K562 (cell line): ENCODE data around the gene USP43. TPM values are rescaled to one million over a fixed set of nuclear protein-coding genes. Genes with fewer than 3 reads are reported as not detected.

Source experiments
- ATAC-seq: fragments of 200-7000 bp; cut with Tn5 transposase; 3 replicates; pipeline ENCODE4 v1.9.1; 2020; ENCODE audit warnings: moderate library complexity
- BruUV-seq: library from RNA; stranded (reverse); fragments of 400-500 nt; replicated peaks from 2 replicates; lab custom pipeline; 2021; lab: Mats Ljungman, UMichigan
- CTCF ChIA-PET: fragments of 300-600 bp; formaldehyde crosslinking; extraction: SDS; loops from one replicate; lab custom pipeline; 2021; ENCODE audit warnings: low intra/inter-chr PET ratio; lab: Yijun Ruan, JAX
- POLR2A ChIA-PET: fragments of 300-600, 350-650 bp; sonication (Branson Sonifier 250); formaldehyde crosslinking; extraction: SDS; loops from one replicate; lab custom pipeline; 2021; ENCODE audit warnings: antibody characterized with exemption, inconsistent platforms; lab: Yijun Ruan, JAX
- DNase-seq, 4 experiments: peaks; one replicate each; pipeline versions ENCODE4 v3.0.0 to v3.0.0-alpha.2; 2011 to 2018; ENCODE audit warnings: low spot score in 3 of 4, mixed read lengths in 3 of 4; ENCODE audit errors: extremely low read depth in 1 of 4
- FAIRE-seq: peaks from 2 replicates; lab custom pipeline; 2011; peaks lifted over from hg19 to GRCh38; lab: Jason Lieb, UNC
- H2AFZ ChIP-seq: 2 replicates; pipeline ENCODE4 v1.6.0; 2011; ENCODE audit warnings: low read depth, low read length, control low read depth, inconsistent platforms
- H3K27ac ChIP-seq: fragments of 200-600 bp; 3 replicates; pipeline ENCODE4 v1.8.0; 2011; ENCODE audit warnings: low read depth, mild to moderate bottlenecking, control low read depth, inconsistent platforms, low read length, moderate library complexity, mixed read lengths; ENCODE audit errors: extremely low read depth
- H3K27me3 ChIP-seq, 2 experiments: fragments of 300-600 bp in 1 of 2; 2 replicates in 1 of 2; 3 replicates in 1 of 2; pipeline versions ENCODE4 v1.6.0 to v1.8.0; 2011; ENCODE audit warnings: inconsistent platforms in 2 of 2, low read length in 2 of 2, mild to moderate bottlenecking in 1 of 2, mixed read lengths in 1 of 2, moderate library complexity in 1 of 2; ENCODE audit not compliant: control insufficient read depth in 2 of 2, insufficient read depth in 2 of 2
- H3K36me3 ChIP-seq: fragments of 300-600 bp; 3 replicates; pipeline ENCODE4 v1.8.0; 2011; ENCODE audit warnings: mild to moderate bottlenecking, low read length, inconsistent platforms; ENCODE audit not compliant: control insufficient read depth, insufficient read depth
- H3K4me1 ChIP-seq, 2 experiments: fragments of 200-600 bp in 1 of 2; replicated peaks in 1 of 2; 2 replicates in 1 of 2; 3 replicates in 1 of 2; pipeline versions ENCODE4 v1.5.1 to v1.8.0; 2011; ENCODE audit warnings: inconsistent platforms in 2 of 2, low read length in 2 of 2, mild to moderate bottlenecking in 1 of 2, mixed read lengths in 1 of 2, moderate library complexity in 1 of 2; ENCODE audit not compliant: control insufficient read depth in 2 of 2, insufficient read depth in 2 of 2
- H3K4me2 ChIP-seq: 2 replicates; pipeline ENCODE4 v1.6.1; 2011; ENCODE audit warnings: low read length, control low read depth, inconsistent platforms, mixed read lengths; ENCODE audit not compliant: insufficient read depth
- H3K4me3 ChIP-seq: fragments of 200-600 bp; sonication (generic), shearing (Covaris generic); 2 replicates; pipeline ENCODE4 v1.5.1; 2016; ENCODE audit warnings: control low read depth, inconsistent platforms
- H3K79me2 ChIP-seq: fragments of 200-600 bp; 3 replicates; pipeline ENCODE4 v1.8.0; 2011; ENCODE audit warnings: low read length, inconsistent platforms; ENCODE audit not compliant: control insufficient read depth, insufficient read depth
- H3K9ac ChIP-seq, 2 experiments: 2 replicates each; pipeline versions ENCODE4 v1.6.0 to v1.6.1; 2011; ENCODE audit warnings: low read depth in 2 of 2, low read length in 2 of 2, control low read depth in 1 of 2, inconsistent platforms in 1 of 2, mild to moderate bottlenecking in 1 of 2, mixed read lengths in 1 of 2; ENCODE audit not compliant: insufficient read depth in 1 of 2
- H3K9me1 ChIP-seq: one replicate; pipeline ENCODE4 v1.6.0; 2011; ENCODE audit warnings: inconsistent platforms, mild to moderate bottlenecking, low read length, moderate library complexity; ENCODE audit not compliant: control insufficient read depth, insufficient read depth
- H3K9me3 ChIP-seq: replicated peaks from 2 replicates; pipeline ENCODE4 v1.5.1; 2011; ENCODE audit warnings: low read depth, low read length, inconsistent platforms; ENCODE audit not compliant: control insufficient read depth, insufficient read depth
- H4K20me1 ChIP-seq: replicated peaks from 2 replicates; pipeline ENCODE4 v1.6.1; 2011; ENCODE audit warnings: low read length, inconsistent platforms, mixed read lengths; ENCODE audit not compliant: control insufficient read depth, insufficient read depth
- ARID1B ChIP-seq: fragments of 450-650 bp; IDR thresholded peaks from 2 replicates; pipeline ENCODE4 v1.6.1; 2016; ENCODE audit warnings: antibody characterized with exemption, mild to moderate bottlenecking, inconsistent platforms
- E2F1 ChIP-seq: sonication (generic); formaldehyde crosslinking; IDR thresholded peaks from 2 replicates; pipeline ENCODE4 v1.8.1; 2023; ENCODE audit warnings: mild to moderate bottlenecking, missing genetic modification reagents, moderate library complexity
- GMEB1 ChIP-seq: fragments of 250-450 bp; sonication (Bioruptor Pico); IDR thresholded peaks from 2 replicates; pipeline ENCODE4 v1.4.0; 2020; ENCODE audit warnings: mild to moderate bottlenecking
- HDGF ChIP-seq: fragments of 450-650 bp; IDR thresholded peaks from 2 replicates; pipeline ENCODE4 v1.6.1; 2016
- HOXB6 ChIP-seq: fragments of 250-450 bp; sonication (Bioruptor Pico); IDR thresholded peaks from 2 replicates; pipeline ENCODE4 v1.5.1; 2022; ENCODE audit warnings: mild to moderate bottlenecking, borderline replicate concordance
- POLR2AphosphoS2 ChIP-seq: IDR thresholded peaks from 2 replicates; pipeline ENCODE4 v1.6.1; 2012; ENCODE audit warnings: low read length, improper control_type of control experiment
- POLR2AphosphoS5 ChIP-seq: IDR thresholded peaks from 2 replicates; pipeline ENCODE4 v1.6.1; 2011; ENCODE audit warnings: mild to moderate bottlenecking, low read depth, low read length, moderate library complexity; ENCODE audit not compliant: control insufficient read depth, insufficient read depth
- RERE ChIP-seq: sonication (generic); formaldehyde crosslinking; IDR thresholded peaks from 2 replicates; pipeline ENCODE4 v1.8.0; 2023; ENCODE audit warnings: missing genetic modification reagents, mild to moderate bottlenecking, borderline replicate concordance
- TBL1XR1 ChIP-seq, 2 experiments: IDR thresholded peaks; 2 replicates each; pipeline ENCODE4 v1.6.1; 2012; ENCODE audit warnings: improper control_type of control experiment in 2 of 2, low read length in 2 of 2, mild to moderate bottlenecking in 1 of 2
- ZNF398 ChIP-seq: fragments of 250-450 bp; sonication (Bioruptor Pico); IDR thresholded peaks from 2 replicates; pipeline ENCODE4 v1.8.0; 2021; ENCODE audit warnings: moderate library complexity, mild to moderate bottlenecking, inconsistent platforms
- WGBS: fragments of 100-300 bp; shearing (Covaris generic); methylation state at CpG from one replicate; pipeline ENCODE4 v1.1.6; 2016; ENCODE audit warnings: low coverage, mixed read lengths; ENCODE audit not compliant: insufficient coverage; ENCODE audit errors: missing lambda C conversion rate; 5-methylcytosine and 5-hydroxymethylcytosine counted together
- in situ Hi-C: fragments of 300-500 bp; cut with MboI; formaldehyde crosslinking; loops from 4 replicates; pipeline ENCODE4 v1.15.0; 2018; ENCODE audit warnings: inconsistent platforms, mixed read lengths
- intact Hi-C: fragments of 100-400 bp; cut with micrococcal nuclease; formaldehyde crosslinking; loops from 2 replicates; pipeline ENCODE4 v1.14.2; 2022
- polyA plus RNA-seq, 8 experiments: library from polyadenylated mRNA; depleted of rRNA in 4 of 8; stranded (reverse) in 5 of 8; unstranded in 3 of 8; fragments of >200 nt; fragmentation: Nextera tagmentation in 2 of 8; fragmentation: Illumina TruSeq in 1 of 8; extraction: Ambion mirVana in 2 of 8; extraction: Trizol in 1 of 8; gene quantifications; 2 replicates each; pipeline versions ENCODE4 v1.2.1 to v1.2.3, GENCODE V29; 2011 to 2014; ENCODE audit warnings: inconsistent platforms in 1 of 8, missing spikeins in 1 of 8
- total RNA-seq, 7 experiments: library from RNA; depleted of rRNA in 6 of 7; stranded (reverse); fragments of >200 nt in 6 of 7; fragmentation: Illumina TruSeq in 2 of 7; extraction: Trizol in 2 of 7; gene quantifications; 2 replicates each; pipeline versions ENCODE4 v1.2.1 to v1.2.3, GENCODE V29; 2011 to 2021; ENCODE audit warnings: low replicate concordance in 1 of 7

The USP43 gene
- total and polyA plus RNA-seq, 9 of the 15 experiments (the other 6 are each of a cell fraction or from before 2014, with no cell fraction given), result 0.01 to 0.18 (median 0.06) TPM; not detected in 1

GRCh38 chr17:9766970-9767369 is 121.7 kb downstream of the USP43 start (continued):
- no peak for TF ChIP-seq GMEB1

GRCh38 chr17:9767432-9767991 is 122.2 kb downstream of the USP43 start:
- Histone ChIP-seq H4K20me1 (no peaks in the 10 kb centered on the region), H2AFZ (no peak overlapping the region), H3K4me3 (no peak overlapping the region), H3K79me2 (no peaks in the 10 kb centered on the region), H3K4me1 (no peaks in the 10 kb centered on the region), H3K36me3 (no peaks in the 10 kb centered on the region), H3K27ac (no peak overlapping the region), H3K9ac (no peak overlapping the region), H3K9me1 (no peaks in the 10 kb centered on the region), H3K9me3 (no peaks in the 10 kb centered on the region), H3K27me3 (peaks cover 0 to 18% of the 10 kb centered on the region in 2 experiments; a peak in 2 of 5 replicates), H3K4me2 (no peak overlapping the region)
- BruUV-seq, result no TSS peak
- no peak for FAIRE-seq
- no peak for DNase-seq
- intact Hi-C loops, result no loop called here
- in situ Hi-C loops, result no loop called here
- POLR2A ChIA-PET, result no interaction called here
- CTCF ChIA-PET, result interaction anchor here (0.6 to 0.9 kb wide), 2 partner anchors 38 to 174 kb away, joined by 4 read pairs; no protein-coding TSS in a partner anchor
- ATAC-seq, result no peak
- 0% methylated on average over 7 of the region's 7 CpGs for WGBS
- TF ChIP-seq ZNF398 (CRISPR knock-in tag), result no peak
- no peak for TF ChIP-seq ARID1B
- no peak for TF ChIP-seq POLR2AphosphoS2
- no peak for TF ChIP-seq TBL1XR1 (IDR thresholded peaks at IDR 0.05; ENCODE audit: low read length in 2 of 2)
- TF ChIP-seq HOXB6 (CRISPR knock-in tag), result no peak
- TF ChIP-seq HDGF, result no peak
- TF ChIP-seq RERE, result no peak
- no peak for TF ChIP-seq E2F1 (CRISPR knock-in tag)
- no peak for TF ChIP-seq POLR2AphosphoS5
